Activated CD4-positive, alpha-beta T cell treated with anti-CD3 and anti-CD28 coated beads, Interleukin-2, amount 50 U/mL, for 24 hours (primary cell): Measurements from ENCODE around the gene CCDC183.
"Not testable (repeated sequence)": the region's sequence is repeated elsewhere in the genome, so short reads cannot be mapped to it uniquely, and the experiment has no call there.

Experiments
- DNase-seq, 2 donors: peaks; one replicate each; pipeline ENCODE4 v3.0.0-alpha.2; 2020; ENCODE audit warnings: low read depth in 1 of 2, low spot score in 1 of 2

CCDC183 gene

GRCh38 chr9:136837146-136837855, 41.2 kb downstream of the CCDC183 start:
- no peak for DNase-seq

- not testable (repeated sequence) for DNase-seq
Observed at GRCh38 chr9:136837856-136838277, 41.7 kb downstream of the CCDC183 start.

GRCh38 chr9:136838314-136839228, 42.4 kb downstream of the CCDC183 start:
- no peak for DNase-seq

- DNase-seq, result no peak
Observed at GRCh38 chr9:136839229-136840139, 43.3 kb downstream of the CCDC183 start.

GRCh38 chr9:136840140-136840876, 44.2 kb downstream of the CCDC183 start:
- DNase-seq, result no peak

GRCh38 chr9:136840877-136841645, 44.9 kb downstream of the CCDC183 start:
- DNase-seq, result no peak

- not testable (repeated sequence) for DNase-seq
Observed at GRCh38 chr9:136841646-136842379, 45.7 kb downstream of the CCDC183 start.

- DNase-seq, result peak; percentile 66 to 72
Observed at GRCh38 chr9:136842380-136842948, 46.3 kb downstream of the CCDC183 start, which contains the start of gene AJM1. Gene AJM1, plus strand, starts transcription at chr9:136842478. Its CDS starts 1,937 bp downstream, at chr9:136844415.

GRCh38 chr9:136843159-136843800, 47.1 kb downstream of the CCDC183 start:
- DNase-seq, result not testable (repeated sequence)

- DNase-seq, result not testable (repeated sequence)
Observed at GRCh38 chr9:136843801-136844740, 47.9 kb downstream of the CCDC183 start.

- no peak for DNase-seq
Observed at GRCh38 chr9:136844761-136845464, 48.8 kb downstream of the CCDC183 start.

- no peak for DNase-seq
Observed at GRCh38 chr9:136845465-136846260, 49.5 kb downstream of the CCDC183 start.

- DNase-seq, result no peak
Observed at GRCh38 chr9:136846376-136847087, 50.4 kb downstream of the CCDC183 start.

- no peak for DNase-seq
Observed at GRCh38 chr9:136847088-136847825, 51.1 kb downstream of the CCDC183 start.
